GM21717 (cell line): ENCODE data around the gene CDH22.

Source experiments
- ATAC-seq: cut with Tn5 transposase; IDR thresholded peaks from one replicate; pipeline ENCODE4 v1.9.1; 2021; ENCODE audit warnings: mild to moderate bottlenecking, moderate library complexity; ENCODE audit not compliant: unreplicated experiment

The CDH22 gene

GRCh38 chr20:46269372-46269771, 38.9 kb downstream of the CDH22 start:
- no peak for ATAC-seq

- ATAC-seq = no peak
Measured at GRCh38 chr20:46268662-46269061, 39.6 kb downstream of the CDH22 start.

GRCh38 chr20:46268131-46268614, 40.1 kb downstream of the CDH22 start:
- ATAC-seq = no peak

DNA sequence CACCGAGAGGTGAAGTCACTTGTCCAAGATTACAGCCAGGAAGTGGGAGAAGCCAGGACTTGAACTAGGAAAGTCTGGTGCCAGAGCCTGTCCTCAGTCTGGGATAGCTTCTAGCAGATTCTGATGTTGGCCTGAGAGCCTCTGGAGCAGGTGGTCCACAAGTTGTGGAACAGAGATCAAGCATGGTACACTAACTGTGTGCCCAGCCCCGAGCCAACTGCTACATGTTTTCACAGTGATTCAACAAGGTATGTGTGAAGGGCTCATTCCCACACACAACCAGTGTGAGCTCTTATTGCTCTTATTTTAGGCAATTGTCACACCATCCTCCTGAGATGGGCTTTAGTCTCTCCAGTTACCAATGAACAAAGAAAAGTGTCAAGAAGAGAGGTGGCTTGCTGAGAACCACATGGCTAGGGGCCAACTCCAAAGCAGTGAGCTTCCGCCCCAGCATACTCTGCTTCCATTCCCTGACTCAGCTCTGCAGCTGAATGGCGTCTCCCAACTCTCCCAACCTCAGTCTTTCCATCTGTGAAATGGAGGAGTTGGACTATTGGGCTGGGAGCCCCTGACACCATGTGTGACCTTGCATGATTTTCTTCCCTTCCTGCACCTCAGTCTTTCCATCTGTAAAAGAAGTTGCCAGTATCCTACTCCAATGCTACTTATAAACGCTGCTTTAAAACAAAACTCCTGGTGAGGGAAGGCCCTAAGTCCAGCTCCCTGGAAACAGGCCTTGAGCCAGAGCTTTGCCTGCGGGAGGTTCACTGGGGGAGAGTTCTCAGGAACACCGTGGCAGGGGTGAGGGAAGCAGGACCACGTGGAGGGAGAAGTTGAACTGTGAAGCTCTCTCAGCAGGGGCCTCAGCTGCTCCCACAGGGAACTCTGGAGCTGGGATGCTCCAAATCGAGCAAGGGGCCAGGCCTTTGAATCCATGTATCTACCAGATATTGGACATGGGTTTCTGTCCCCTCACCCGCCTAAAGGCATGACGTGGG, 40.9 kb downstream of the CDH22 start:
- no peak for ATAC-seq

- no peak for ATAC-seq
Measured at GRCh38 chr20:46265539-46265938, 42.8 kb downstream of the CDH22 start.

GRCh38 chr20:46264391-46265266, 43.7 kb downstream of the CDH22 start:
- no peak for ATAC-seq

- no peak for ATAC-seq
Measured at GRCh38 chr20:46261456-46262253, 46.6 kb downstream of the CDH22 start.

DNA sequence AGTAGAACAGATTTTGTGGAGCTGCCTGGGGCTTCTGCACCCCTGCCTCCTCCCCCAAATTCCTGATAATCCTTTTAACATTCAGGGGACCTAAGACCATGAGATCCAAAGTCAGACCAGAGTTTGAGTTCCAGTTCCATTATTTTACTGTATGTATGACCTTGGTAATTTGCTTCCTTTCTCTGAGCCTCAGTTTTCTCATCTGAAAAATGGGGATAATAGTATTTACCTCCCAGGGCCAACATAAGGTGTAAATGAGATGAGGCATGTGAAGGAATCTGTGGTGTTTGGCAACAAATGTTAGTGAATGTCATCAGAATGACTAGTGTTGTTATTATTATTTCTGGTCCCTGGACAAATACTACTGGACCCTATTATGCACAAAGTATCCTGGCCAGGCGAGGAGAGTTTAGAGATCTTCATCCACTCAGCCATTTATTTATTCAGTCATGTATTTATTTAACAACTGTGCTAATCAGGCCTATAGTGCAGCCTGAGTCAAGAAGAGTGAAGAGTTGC, 47.3 kb downstream of the CDH22 start:
- no peak for ATAC-seq

- no peak for ATAC-seq
Measured at GRCh38 chr20:46260480-46260879, 47.8 kb downstream of the CDH22 start.

DNA sequence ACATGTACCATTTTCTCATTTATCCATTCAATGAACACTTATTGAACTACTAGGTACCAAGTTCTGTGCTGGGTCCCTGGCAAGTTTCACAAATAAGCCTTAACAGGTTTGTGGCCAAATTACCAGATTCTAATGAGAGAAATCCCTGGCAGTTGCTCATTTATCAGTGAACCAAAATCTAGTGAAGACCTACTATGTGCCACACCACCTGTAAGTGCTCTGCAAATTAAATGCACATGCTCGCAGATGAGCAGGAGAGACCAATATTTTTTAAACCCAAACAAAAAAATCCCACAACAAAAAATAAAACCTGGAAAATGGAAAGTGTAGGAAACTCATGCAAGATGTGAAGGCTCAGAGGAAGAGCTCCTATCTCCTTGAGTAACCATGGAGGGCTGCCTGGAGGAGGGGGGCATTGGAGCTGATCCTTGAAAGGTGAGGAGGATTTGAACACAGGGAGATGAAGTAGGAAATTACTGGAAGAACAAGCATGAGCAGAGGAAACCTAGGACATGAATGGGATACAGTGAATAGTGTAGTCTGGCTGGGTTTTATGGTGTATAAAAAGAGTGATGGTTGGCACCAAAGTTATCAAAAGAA, 48.9 kb downstream of the CDH22 start:
- ATAC-seq = no peak

GRCh38 chr20:46257887-46258286, 50.4 kb downstream of the CDH22 start:
- no peak for ATAC-seq

GRCh38 chr20:46256293-46256692, 52.0 kb downstream of the CDH22 start:
- ATAC-seq = no peak

DNA sequence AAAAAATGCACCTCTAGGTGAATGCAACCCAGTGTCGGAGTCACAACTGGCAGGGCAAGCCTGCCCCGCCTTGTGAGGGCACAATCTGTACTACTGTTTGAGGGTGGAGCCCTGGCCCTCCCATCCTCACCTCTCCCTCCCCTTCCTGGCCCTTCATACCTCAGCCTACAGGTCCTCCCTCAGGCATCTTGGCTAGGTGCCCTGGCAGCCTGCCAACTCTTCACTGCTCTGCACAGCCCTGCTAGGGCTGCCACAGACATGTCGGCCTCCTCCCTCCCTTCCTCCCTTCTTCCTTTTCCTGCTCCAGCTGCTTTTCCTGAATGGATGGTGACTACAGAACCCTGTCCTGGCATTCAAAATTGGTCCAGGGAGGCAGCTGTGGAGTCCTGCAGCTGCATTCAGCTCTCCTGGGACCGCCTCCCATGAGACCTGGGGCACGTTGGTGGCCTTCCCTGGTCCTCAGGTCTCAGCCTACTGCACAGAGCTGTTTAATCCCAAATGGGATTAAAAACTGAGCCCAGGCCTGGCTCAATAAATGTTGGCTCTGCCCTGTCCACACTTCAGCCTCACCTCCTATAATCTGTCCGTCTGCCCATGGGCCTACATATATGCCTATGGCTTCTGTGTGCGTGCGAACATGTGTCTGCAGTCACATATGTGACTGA, 52.7 kb downstream of the CDH22 start:
- no peak for ATAC-seq

- no peak for ATAC-seq
Measured at GRCh38 chr20:46253391-46253790, 54.9 kb downstream of the CDH22 start.

DNA sequence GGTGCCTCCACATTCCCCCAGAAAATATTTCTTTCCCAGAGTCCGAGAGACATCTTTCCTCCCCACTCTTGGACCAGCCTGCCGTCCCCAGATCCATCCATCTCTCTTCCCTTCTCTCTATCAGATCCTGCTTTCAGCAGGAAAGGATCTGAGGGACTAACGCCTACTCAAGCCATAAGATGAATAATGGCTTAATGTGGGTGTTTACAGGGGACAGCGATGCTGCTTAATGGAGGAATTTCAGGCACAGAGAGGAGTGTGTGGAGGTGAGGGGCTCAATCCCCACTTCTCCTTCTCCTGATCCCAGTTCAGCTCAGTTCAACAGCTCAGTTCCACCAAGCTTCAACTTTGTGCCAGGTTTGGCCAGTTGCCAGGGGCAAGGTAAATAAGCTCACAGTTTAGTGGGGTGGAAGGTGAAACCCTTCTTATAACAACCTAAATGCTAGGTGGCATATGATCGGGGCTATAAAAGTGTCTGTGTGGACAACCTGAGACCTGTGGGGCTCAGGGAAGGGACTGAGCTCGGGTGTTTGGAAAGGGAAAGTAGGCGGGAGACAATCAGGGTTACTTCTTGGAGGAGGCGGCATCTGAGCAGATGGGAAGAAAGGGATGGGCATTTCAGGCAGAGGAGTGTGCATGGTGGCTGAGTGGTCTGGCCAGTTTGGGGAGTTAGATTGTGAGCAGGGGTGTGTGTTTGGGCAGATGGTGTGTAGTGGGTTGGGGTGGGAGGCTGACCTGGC, 55.8 kb downstream of the CDH22 start:
- no peak for ATAC-seq

DNA sequence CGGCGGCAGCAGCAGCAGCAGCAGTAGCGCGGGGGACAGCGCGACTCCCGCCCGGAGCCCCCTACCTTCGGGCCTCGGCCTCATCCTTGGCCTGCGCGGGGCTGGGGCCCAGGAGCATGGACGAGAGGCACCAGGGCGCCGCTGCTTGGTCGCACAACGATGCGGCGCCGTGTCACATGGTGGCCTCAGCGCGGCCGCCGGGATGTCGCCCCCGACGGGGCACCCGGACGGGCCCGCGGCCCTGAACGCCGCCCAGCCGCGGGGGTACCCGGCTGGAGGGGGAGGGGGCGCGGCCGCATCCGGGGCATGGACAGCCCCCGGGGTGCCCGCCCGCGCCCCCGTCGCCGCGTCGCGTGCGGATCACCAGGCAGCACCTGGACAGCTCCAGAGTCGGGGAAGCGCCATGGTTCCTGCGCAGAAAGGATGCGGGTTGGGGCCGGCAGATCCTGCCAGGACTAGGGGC, 57.1 kb downstream of the CDH22 start:
- ATAC-seq = no peak

DNA sequence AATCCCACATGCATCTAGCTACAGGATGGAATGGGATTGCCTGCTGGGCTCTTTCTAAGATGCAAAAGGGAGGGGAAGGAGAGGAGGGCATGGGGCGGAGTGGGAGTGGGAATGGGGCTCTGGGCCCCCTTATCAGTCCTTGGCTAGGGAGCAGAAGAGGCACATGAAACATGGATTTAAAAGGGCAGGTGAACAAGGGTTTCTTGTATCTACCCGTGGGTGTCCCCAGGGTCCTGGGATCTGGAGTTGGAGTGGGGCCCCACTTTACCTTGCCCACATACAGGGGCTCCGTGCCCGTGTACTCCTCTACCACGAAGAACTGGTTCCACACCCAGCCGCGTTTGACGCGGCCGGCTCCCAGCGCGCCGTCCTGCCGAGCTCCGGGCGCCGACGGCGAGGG, 57.5 kb downstream of the CDH22 start:
- ATAC-seq = no peak

DNA sequence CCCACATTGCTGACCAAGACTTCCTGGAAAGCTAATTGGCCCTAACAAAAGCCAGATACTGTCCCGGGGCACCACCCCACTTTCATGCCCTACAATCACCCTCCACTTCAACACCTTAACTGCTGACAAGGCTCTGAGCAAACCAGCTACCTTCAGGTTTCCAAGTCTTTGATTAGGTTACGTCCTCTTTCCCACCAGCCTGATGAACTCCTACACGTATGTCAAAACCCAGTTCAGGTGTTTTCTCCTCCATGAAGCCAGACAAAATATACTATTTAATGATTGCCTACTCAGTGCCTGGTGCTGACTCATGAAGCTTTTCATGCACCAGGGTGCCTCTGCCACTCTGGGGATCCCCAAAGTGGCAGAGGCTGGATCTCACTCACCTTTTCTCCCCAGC, 58.6 kb downstream of the CDH22 start:
- ATAC-seq = no peak

- ATAC-seq = no peak
Measured at GRCh38 chr20:46246559-46246958, 61.7 kb downstream of the CDH22 start.
